ENCODE data around the gene GALNT3. TPM values are rescaled to one million over a fixed set of nuclear protein-coding genes. Genes with fewer than 3 reads are reported as not detected.

Gene GALNT3
- total RNA-seq, 1 experiment from 2014 or later: 9.8 TPM

DNA sequence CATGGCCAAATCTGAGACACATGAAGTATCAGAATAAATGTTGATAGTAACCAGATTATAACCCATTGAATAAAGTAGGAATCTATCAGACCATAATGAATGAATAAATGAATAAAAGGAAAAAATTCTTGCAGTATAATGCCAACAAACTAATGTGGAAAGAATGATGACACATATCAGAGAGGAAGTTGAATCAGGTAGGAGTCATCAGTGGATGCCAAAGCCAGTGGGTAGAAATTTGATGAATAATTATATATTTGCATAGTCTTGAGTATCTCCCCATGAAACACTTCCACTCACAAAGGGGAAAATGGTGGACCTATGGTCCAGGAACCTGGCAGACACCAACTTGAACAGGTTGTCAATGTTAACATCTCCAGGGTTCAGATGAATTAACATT, 68.6 kb downstream of the GALNT3 start (continued):
- TF ChIP-seq ZBTB33 (IDR thresholded peaks at IDR 0.05; ENCODE audit: extremely low read depth, insufficient replicate concordance, low read length): no peak

- Histone ChIP-seq H3K27me3 (ENCODE audit: insufficient read depth, low read length) (peaks cover 17% of the 10 kb centered on the region; the same call in 1 of the 2 replicates), H3K4me3 (replicated peaks in 1 of 2; ENCODE audit: low read depth in 1 of 2, low read length in 2 of 2) (no peak overlapping the region), H3K9me3 (ENCODE audit: control insufficient read depth in 1 of 2, insufficient read depth in 1 of 2, low read depth in 1 of 2, low read length in 2 of 2) (no peaks in the 10 kb centered on the region), H3K4me2 (ENCODE audit: low read length) (no peak overlapping the region), H3K27ac (ENCODE audit: low read depth, low read length) (no peak overlapping the region), H3K9me2 (ENCODE audit: insufficient read depth) (no peaks in the 10 kb centered on the region), H3K4me1 (ENCODE audit: control insufficient read depth in 1 of 2, insufficient read depth in 2 of 2, low read length in 2 of 2) (peaks cover 0 to 5% of the 10 kb centered on the region in 2 experiments; a peak in 2 of 4 replicates), H3K79me2 (ENCODE audit: insufficient read depth, low read length) (no peaks in the 10 kb centered on the region), H3K9ac (ENCODE audit: low read length) (no peak overlapping the region), H2AFZ (ENCODE audit: low read depth, low read length, poor library complexity, severe bottlenecking) (no peak overlapping the region), H4K20me1 (ENCODE audit: insufficient read depth) (no peaks in the 10 kb centered on the region), H3K36me3 (ENCODE audit: control insufficient read depth in 1 of 2, insufficient read depth in 2 of 2, low read length in 2 of 2) (no peaks in the 10 kb centered on the region)
- intact Hi-C loops (cut with micrococcal nuclease): loop anchor here (10.0 kb wide), 1 partner anchor 304 kb away; no protein-coding TSS in a partner anchor
- ChIA-PET POLR2A (no interaction called here), RAD21 (ENCODE audit: low non-redundant PET in 1 of 2, low total read pairs in 2 of 2, uncharacterized antibody in 2 of 2, unreplicated experiment in 2 of 2) (no interaction called here), CTCF (no interaction called here)
- DNase-seq (ENCODE audit: low read depth, low spot score) (no peak), ATAC-seq (no peak)
- BruUV-seq (replicated peaks): no TSS peak
- TF ChIP-seq EZH2phosphoT487 (IDR thresholded peaks at IDR 0.05; ENCODE audit: borderline replicate concordance) (no peak), FOSL1 (IDR thresholded peaks at IDR 0.05; ENCODE audit: low read depth) (no peak), SP1 (IDR thresholded peaks at IDR 0.05; ENCODE audit: low read depth) (no peak), TCF7L2 (IDR thresholded peaks at IDR 0.05; ENCODE audit: borderline replicate concordance, extremely low read depth, insufficient read depth, insufficient read length) (no peak), SIN3A (IDR thresholded peaks at IDR 0.05; ENCODE audit: low read depth) (no peak), CBX3 (IDR thresholded peaks at IDR 0.05; ENCODE audit: low read depth) (no peak), MAX (IDR thresholded peaks at IDR 0.05) (no peak), JUND (IDR thresholded peaks at IDR 0.05) (no peak), YY1 (IDR thresholded peaks at IDR 0.05; ENCODE audit: extremely low read depth, insufficient replicate concordance, low read depth, low read length) (no peak), CTCF (IDR thresholded peaks at IDR 0.05 in 2 of 3, conservative IDR thresholded peaks at IDR 0.05 in 1 of 3; ENCODE audit: borderline replicate concordance in 1 of 3, insufficient read depth in 1 of 3, low read depth in 2 of 3, low read length in 2 of 3) (no peak), POLR2AphosphoS5 (IDR thresholded peaks at IDR 0.05; ENCODE audit: low read depth, low read length) (no peak), EGR1 (IDR thresholded peaks at IDR 0.05; ENCODE audit: low read depth) (no peak), POLR2A (IDR thresholded peaks at IDR 0.05; ENCODE audit: borderline replicate concordance, extremely low read depth, insufficient read depth, insufficient read length) (no peak), SRF (IDR thresholded peaks at IDR 0.05; ENCODE audit: low read depth) (no peak), EZH2 (IDR thresholded peaks at IDR 0.05) (no peak), ZBTB33 (IDR thresholded peaks at IDR 0.05; ENCODE audit: extremely low read depth, insufficient replicate concordance, low read length) (no peak)
Observed at GRCh38 chr2:165720511-165720910, 73.5 kb downstream of the GALNT3 start.
